ENCODE data around the gene FILIP1. TPM values are rescaled to one million over a fixed set of nuclear protein-coding genes. Genes with fewer than 3 reads are reported as not detected.

The FILIP1 gene
- total and polyA plus RNA-seq, 2 of the 4 experiments (the other 2 are of a cell fraction): under 0.01 to 0.03 TPM

- Histone ChIP-seq H2AK9ac (replicated peaks; ENCODE audit: low read depth, low read length, poor library complexity) (no peak overlapping the region), H3K14ac (replicated peaks; ENCODE audit: low read depth, low read length) (no peak overlapping the region), H3K9me3 (ENCODE audit: control insufficient read depth, insufficient read depth, low read length) (no peaks in the 10 kb centered on the region), H3K27me3 (ENCODE audit: control insufficient read depth, insufficient read depth, low read length) (no peaks in the 10 kb centered on the region; the same call in 1 of the 2 replicates), H2BK120ac (ENCODE audit: low read depth, low read length) (no peak overlapping the region), H2AFZ (replicated peaks; ENCODE audit: low read length, poor library complexity) (no peak overlapping the region), H2BK20ac (ENCODE audit: low read depth, low read length) (no peak overlapping the region), H2BK5ac (ENCODE audit: low read depth, low read length, poor library complexity, severe bottlenecking) (no peak overlapping the region), H4K8ac (ENCODE audit: low read depth in 2 of 2, low read length in 2 of 2) (no peak overlapping the region), H3K18ac (ENCODE audit: low read depth, low read length) (no peak overlapping the region), H3K23ac (ENCODE audit: low read depth, low read length) (no peak overlapping the region), H2AK5ac (ENCODE audit: low read depth, low read length) (no peak overlapping the region), H3K9ac (ENCODE audit: low read depth, low read length) (no peak overlapping the region), H4K20me1 (ENCODE audit: insufficient read depth, low read length) (no peaks in the 10 kb centered on the region), H3K9me1 (ENCODE audit: insufficient read depth, low read length) (peaks cover 4% of the 10 kb centered on the region), H4K5ac (ENCODE audit: low read depth, low read length) (no peak overlapping the region), H3K4me1 (ENCODE audit: control insufficient read depth, insufficient read depth, low read length) (peaks cover 6% of the 10 kb centered on the region), H3K79me1 (ENCODE audit: low read depth in 1 of 2, low read length in 2 of 2) (no peaks in the 10 kb centered on the region), H2BK15ac (ENCODE audit: low read depth, low read length) (no peak overlapping the region), H3K27ac (ENCODE audit: insufficient read depth, low read length) (no peak overlapping the region), H3K4me3 (ENCODE audit: insufficient read depth, low read depth, low read length) (no peak overlapping the region), H3K4ac (ENCODE audit: low read depth, low read length) (no peak overlapping the region), H3K4me2 (ENCODE audit: low read depth, low read length) (no peak overlapping the region), H4K91ac (ENCODE audit: insufficient read depth, low read depth, low read length) (no peak overlapping the region), H3K56ac (ENCODE audit: extremely low read depth, insufficient read depth, low read length) (no peak overlapping the region), H3K36me3 (ENCODE audit: control insufficient read depth, insufficient read depth, low read length) (no peaks in the 10 kb centered on the region)
- TF ChIP-seq CHD1 (IDR thresholded peaks at IDR 0.05; ENCODE audit: low read depth, low read length) (no peak), SMC3 (IDR thresholded peaks at IDR 0.05; ENCODE audit: low read depth, low read length) (no peak), MAZ (IDR thresholded peaks at IDR 0.05; ENCODE audit: borderline replicate concordance, low read depth, low read length) (no peak), CEBPB (IDR thresholded peaks at IDR 0.05; ENCODE audit: low read depth, low read length) (no peak)
- no peak for ATAC-seq (ENCODE audit: low read depth)
- CTCF ChIA-PET: no interaction called here
- POLR2A ChIA-PET (ENCODE audit: unreplicated experiment): no interaction called here
- dilution Hi-C loops (cut with HindIII; ENCODE audit: low sequenced_read_pairs, unreplicated experiment): no loop called here
- no peak for DNase-seq
- WGBS, 2 experiments (ENCODE audit: extremely low coverage in 2 of 2, insufficient read length in 1 of 2): 93% methylated on average over 3 of the region's 6 CpGs; no CpG with 5 or more reads in 1 of the 2 experiments
- intact Hi-C loops (cut with micrococcal nuclease): no loop called here
- in situ Hi-C loops (cut with MboI; ENCODE audit: low sequenced_read_pairs): no loop called here
- BruUV-seq (replicated peaks): no TSS peak
These were observed 13.9 kb downstream of the FILIP1 start for GRCh38 chr6:75479712-75480111.

Measured in IMR-90 (cell line).